Endothelial cell of umbilical vein (primary cell): ENCODE data around the gene TMC2. TPM values are rescaled to one million over a fixed set of nuclear protein-coding genes. Genes with fewer than 3 reads are reported as not detected.

Source experiments
- BruUV-seq: library from RNA; stranded (reverse); fragments of 400-500 nt; replicated peaks from 2 replicates; lab custom pipeline; 2021; lab: Mats Ljungman, UMichigan
- CTCF ChIA-PET: fragments of 300-600, 350-600 bp; sonication (Branson Sonifier 250); formaldehyde crosslinking; loops from one replicate; lab custom pipeline; 2021; ENCODE audit warnings: antibody characterized with exemption, inconsistent platforms; lab: Charles Lee
- POLR2A ChIA-PET: fragments of 300-600, 350-600 bp; sonication (Branson Sonifier 250); formaldehyde crosslinking; loops from one replicate; lab custom pipeline; 2021; ENCODE audit warnings: antibody characterized with exemption, inconsistent platforms; lab: Charles Lee
- DNase-seq: peaks from one replicate; pipeline ENCODE4 v3.0.0-alpha.2; 2011; ENCODE audit warnings: low read depth, low spot score
- FAIRE-seq: peaks from 2 replicates; lab custom pipeline; 2011; peaks lifted over from hg19 to GRCh38; lab: Jason Lieb, UNC
- H2AFZ ChIP-seq: 2 replicates; pipeline ENCODE4 v1.6.0; 2012; ENCODE audit warnings: low read depth, low read length, control low read depth, inconsistent platforms
- H3K27ac ChIP-seq: 2 replicates; pipeline ENCODE4 v1.5.1; 2011; ENCODE audit warnings: low read depth, mild to moderate bottlenecking, control low read depth, low read length, moderate library complexity; ENCODE audit not compliant: insufficient read depth
- H3K27me3 ChIP-seq, 2 experiments: 2 replicates each; pipeline versions ENCODE4 v1.6.0 to v1.6.1; 2011; ENCODE audit warnings: low read length in 2 of 2, mixed read lengths in 1 of 2; ENCODE audit not compliant: control insufficient read depth in 2 of 2, insufficient read depth in 2 of 2
- H3K36me3 ChIP-seq, 2 experiments: 2 replicates in 1 of 2; 3 replicates in 1 of 2; pipeline ENCODE4 v1.5.1; 2011; ENCODE audit warnings: low read length in 2 of 2, mild to moderate bottlenecking in 1 of 2, moderate library complexity in 1 of 2; ENCODE audit not compliant: control insufficient read depth in 2 of 2, insufficient read depth in 2 of 2; ENCODE audit errors: extremely low read depth in 1 of 2
- H3K4me1 ChIP-seq: 3 replicates; pipeline ENCODE4 v1.5.1; 2011; ENCODE audit warnings: mild to moderate bottlenecking, low read length; ENCODE audit not compliant: control insufficient read depth, insufficient read depth; ENCODE audit errors: extremely low read depth
- H3K4me2 ChIP-seq: 2 replicates; pipeline ENCODE4 v1.6.1; 2011; ENCODE audit warnings: low read length, control low read depth, mixed read lengths; ENCODE audit not compliant: insufficient read depth
- H3K4me3 ChIP-seq, 3 experiments: fragments of 200-600 bp in 1 of 3; sonication (generic), shearing (Covaris generic) in 1 of 3; replicated peaks in 1 of 3; 2 replicates each; pipeline ENCODE4 v1.5.1; 2011 to 2016; ENCODE audit warnings: control low read depth in 3 of 3, low read length in 3 of 3, mild to moderate bottlenecking in 2 of 3, inconsistent platforms in 1 of 3, low read depth in 1 of 3, moderate library complexity in 1 of 3; ENCODE audit not compliant: insufficient read depth in 1 of 3
- H3K79me2 ChIP-seq: 2 replicates; pipeline ENCODE4 v1.6.0; 2012; ENCODE audit warnings: low read length, inconsistent platforms; ENCODE audit not compliant: control insufficient read depth, insufficient read depth
- H3K9ac ChIP-seq: replicated peaks from 2 replicates; pipeline ENCODE3; 2011; ENCODE audit warnings: low read length, control low read depth; ENCODE audit not compliant: insufficient read depth; ENCODE audit errors: extremely low read depth
- H3K9me1 ChIP-seq: replicated peaks from 3 replicates; pipeline ENCODE4 v1.6.0; 2011; ENCODE audit warnings: mild to moderate bottlenecking, low read length; ENCODE audit not compliant: control insufficient read depth, insufficient read depth; ENCODE audit errors: extremely low read depth
- H3K9me3 ChIP-seq: replicated peaks from 2 replicates; pipeline ENCODE4 v1.5.1; 2012; ENCODE audit warnings: low read length, inconsistent platforms; ENCODE audit not compliant: control insufficient read depth, insufficient read depth
- H4K20me1 ChIP-seq: replicated peaks from 2 replicates; pipeline ENCODE3; 2011; ENCODE audit warnings: mild to moderate bottlenecking, low read length; ENCODE audit not compliant: control insufficient read depth, insufficient read depth; ENCODE audit errors: extremely low read depth
- EZH2 ChIP-seq: IDR thresholded peaks from 2 replicates; pipeline ENCODE4 v1.6.1; 2012; ENCODE audit warnings: borderline replicate concordance, low read depth, mild to moderate bottlenecking, moderate library complexity, low read length, inconsistent platforms; ENCODE audit not compliant: severe bottlenecking
- FOS ChIP-seq: IDR thresholded peaks from 2 replicates; pipeline ENCODE4 v1.6.1; 2011; ENCODE audit warnings: mild to moderate bottlenecking, low read length, moderate library complexity, borderline replicate concordance; ENCODE audit not compliant: insufficient read depth
- GATA2 ChIP-seq: IDR thresholded peaks from 2 replicates; pipeline ENCODE4 v1.7.0; 2011; ENCODE audit warnings: low read depth, mild to moderate bottlenecking, moderate library complexity, mixed read lengths, low read length; ENCODE audit not compliant: insufficient read length, insufficient read depth
- JUN ChIP-seq: IDR thresholded peaks from 2 replicates; pipeline ENCODE4 v1.6.1; 2011; ENCODE audit warnings: borderline replicate concordance, low read depth; ENCODE audit not compliant: insufficient read length, insufficient read depth
- MYC ChIP-seq: IDR thresholded peaks from one replicate; pipeline ENCODE4 v1.6.1; 2011; ENCODE audit warnings: mild to moderate bottlenecking, low read depth, low read length
- POLR2A ChIP-seq: IDR thresholded peaks from 2 replicates; pipeline ENCODE4 v1.6.1; 2012; ENCODE audit warnings: low read depth, mild to moderate bottlenecking, control low read depth, low read length
- POLR2AphosphoS5 ChIP-seq: IDR thresholded peaks from 2 replicates; pipeline ENCODE4 v1.6.1; 2012; ENCODE audit warnings: low read depth, mild to moderate bottlenecking, control low read depth, low read length, moderate library complexity; ENCODE audit not compliant: insufficient read depth
- dilution Hi-C: fragments of 300-500 bp; cut with MboI; formaldehyde crosslinking; loops from one replicate; pipeline ENCODE4 v1.15.0; 2019; ENCODE audit warnings: low sequenced_read_pairs; ENCODE audit not compliant: extremely low pct_ligation_motif_present
- intact Hi-C: fragments of 100-400 bp; cut with micrococcal nuclease; formaldehyde crosslinking; loops from one replicate; pipeline ENCODE4 v1.10.0; 2022
- polyA plus RNA-seq, 4 experiments: library from polyadenylated mRNA; depleted of rRNA in 3 of 4; stranded (reverse) in 3 of 4; unstranded in 1 of 4; fragments of >200 nt; gene quantifications; 2 replicates each; pipeline versions ENCODE4 v1.2.1 to v1.2.3, GENCODE V29; 2011 to 2012; ENCODE audit warnings: missing spikeins in 1 of 4
- total RNA-seq: library from RNA; stranded (reverse); gene quantifications from 2 replicates; pipeline ENCODE4 v1.2.3, GENCODE V29; 2021
- TF ChIP-seq, protein P1 (sequence below): IDR thresholded peaks from 2 replicates; pipeline ENCODE4 v1.6.1; 2011; ENCODE audit not compliant: insufficient read depth, insufficient read length
- TF ChIP-seq, protein P2 (sequence below), 2 donors: IDR thresholded peaks; 1 replicate in 1 of 2; 2 replicates in 1 of 2; pipeline ENCODE4 v1.5.1; 2011; ENCODE audit warnings: low read length in 2 of 2, mild to moderate bottlenecking in 2 of 2, moderate library complexity in 2 of 2, control low read depth in 1 of 2, inconsistent platforms in 1 of 2, low read depth in 1 of 2; ENCODE audit not compliant: insufficient read depth in 1 of 2; ENCODE audit errors: extremely low read depth in 1 of 2

Gene TMC2
- total and polyA plus RNA-seq, 2 donors (not counting 3 experiments of a cell fraction or from before 2014, with no cell fraction given) = not detected

DNA sequence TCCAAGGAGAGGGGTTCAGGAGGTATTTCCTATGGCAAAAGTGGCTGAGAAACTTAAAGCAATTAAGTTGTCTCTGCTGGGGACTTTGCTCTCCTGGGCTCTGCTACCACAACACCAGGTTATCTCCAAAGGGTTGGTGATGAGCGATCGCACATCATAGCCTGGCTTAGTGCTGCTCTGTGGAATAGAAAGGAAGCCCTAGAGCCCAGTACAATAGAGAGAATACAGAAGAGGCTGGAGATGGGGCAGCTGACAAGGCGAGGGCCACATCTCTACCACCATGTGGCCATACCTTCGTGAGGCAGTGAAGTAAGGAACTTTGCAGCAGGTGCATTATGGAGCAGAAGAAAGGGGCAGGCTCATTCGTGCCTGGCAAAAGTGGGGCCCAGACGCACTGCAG, 8.6 kb upstream of the TMC2 start:
- TF ChIP-seq POLR2AphosphoS5 (no peak), POLR2A (no peak), GATA2 (no peak), JUN (no peak)
- TF ChIP-seq, protein P1, sequence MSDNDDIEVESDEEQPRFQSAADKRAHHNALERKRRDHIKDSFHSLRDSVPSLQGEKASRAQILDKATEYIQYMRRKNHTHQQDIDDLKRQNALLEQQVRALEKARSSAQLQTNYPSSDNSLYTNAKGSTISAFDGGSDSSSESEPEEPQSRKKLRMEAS = no peak
- Histone ChIP-seq H3K36me3 (no peaks in the 10 kb centered on the region), H3K4me1 (peaks cover 6% of the 10 kb centered on the region), H3K4me3 (no peak overlapping the region), H3K79me2 (no peaks in the 10 kb centered on the region), H3K9me3 (no peaks in the 10 kb centered on the region), H3K9me1 (no peaks in the 10 kb centered on the region), H3K4me2 (no peak overlapping the region), H3K9ac (no peak overlapping the region), H4K20me1 (no peaks in the 10 kb centered on the region), H3K27ac (no peak overlapping the region), H2AFZ (no peak overlapping the region), H3K27me3 (peaks cover 9 to 16% of the 10 kb centered on the region in 2 experiments)
- POLR2A ChIA-PET = no interaction called here
- CTCF ChIA-PET = no interaction called here
- no peak for FAIRE-seq
- BruUV-seq = no TSS peak
- dilution Hi-C loops (no loop called here), intact Hi-C loops (no loop called here)
- no peak for DNase-seq

DNA sequence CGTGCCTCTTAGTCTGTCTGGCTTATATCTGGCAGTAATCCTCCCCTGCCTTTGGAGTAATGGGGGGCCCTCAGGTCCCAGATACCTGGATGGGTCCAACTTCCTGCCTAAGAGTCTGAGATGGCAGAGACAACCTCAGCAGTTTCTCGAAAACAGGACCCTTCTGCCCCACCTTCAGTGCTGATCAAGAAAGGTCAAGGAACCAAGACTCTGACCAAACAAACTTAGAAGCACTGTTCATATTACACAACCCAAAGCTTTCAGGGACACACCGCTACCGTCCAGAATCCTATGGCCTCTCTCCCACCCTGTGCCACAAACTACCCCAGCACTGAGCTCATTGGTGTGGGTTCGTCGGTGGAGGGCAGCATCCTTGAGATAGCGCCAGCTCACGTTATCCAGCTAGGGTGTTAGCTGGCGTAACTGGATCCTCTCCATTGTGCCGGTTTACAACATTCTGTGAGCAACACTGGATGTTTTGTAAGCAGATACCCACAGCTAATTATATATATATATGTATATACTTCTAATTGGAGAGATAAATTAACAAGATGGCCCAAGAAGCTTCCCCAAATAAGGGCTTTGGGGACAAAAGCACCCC, 7.6 kb upstream of the TMC2 start:
- Histone ChIP-seq H3K4me1 (peaks cover 6% of the 10 kb centered on the region), H3K4me3 (no peak overlapping the region), H2AFZ (no peak overlapping the region), H3K9me1 (no peaks in the 10 kb centered on the region), H3K79me2 (no peaks in the 10 kb centered on the region), H3K36me3 (no peaks in the 10 kb centered on the region), H3K27me3 (peaks cover 13 to 21% of the 10 kb centered on the region in 2 experiments), H3K9ac (no peak overlapping the region), H3K9me3 (no peaks in the 10 kb centered on the region), H3K4me2 (no peak overlapping the region), H4K20me1 (no peaks in the 10 kb centered on the region), H3K27ac (no peak overlapping the region)
- POLR2A ChIA-PET = no interaction called here
- DNase-seq (no peak), FAIRE-seq (no peak)
- TF ChIP-seq MYC (no peak), GATA2 (no peak), EZH2 (no peak), JUN (no peak), FOS (no peak), POLR2AphosphoS5 (no peak), POLR2A (no peak)
- TF ChIP-seq, protein P1 = no peak
- TF ChIP-seq, protein P2, sequence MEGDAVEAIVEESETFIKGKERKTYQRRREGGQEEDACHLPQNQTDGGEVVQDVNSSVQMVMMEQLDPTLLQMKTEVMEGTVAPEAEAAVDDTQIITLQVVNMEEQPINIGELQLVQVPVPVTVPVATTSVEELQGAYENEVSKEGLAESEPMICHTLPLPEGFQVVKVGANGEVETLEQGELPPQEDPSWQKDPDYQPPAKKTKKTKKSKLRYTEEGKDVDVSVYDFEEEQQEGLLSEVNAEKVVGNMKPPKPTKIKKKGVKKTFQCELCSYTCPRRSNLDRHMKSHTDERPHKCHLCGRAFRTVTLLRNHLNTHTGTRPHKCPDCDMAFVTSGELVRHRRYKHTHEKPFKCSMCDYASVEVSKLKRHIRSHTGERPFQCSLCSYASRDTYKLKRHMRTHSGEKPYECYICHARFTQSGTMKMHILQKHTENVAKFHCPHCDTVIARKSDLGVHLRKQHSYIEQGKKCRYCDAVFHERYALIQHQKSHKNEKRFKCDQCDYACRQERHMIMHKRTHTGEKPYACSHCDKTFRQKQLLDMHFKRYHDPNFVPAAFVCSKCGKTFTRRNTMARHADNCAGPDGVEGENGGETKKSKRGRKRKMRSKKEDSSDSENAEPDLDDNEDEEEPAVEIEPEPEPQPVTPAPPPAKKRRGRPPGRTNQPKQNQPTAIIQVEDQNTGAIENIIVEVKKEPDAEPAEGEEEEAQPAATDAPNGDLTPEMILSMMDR (IDR thresholded peaks at IDR 0.05; ENCODE audit: extremely low read depth in 1 of 2, insufficient read depth in 1 of 2, low read depth in 1 of 2, low read length in 2 of 2) = no peak
- no TSS peak for BruUV-seq
- intact Hi-C loops = no loop called here
- CTCF ChIA-PET = interaction anchor here (0.8 to 2.3 kb wide), 2 partner anchors 9 to 118 kb away, joined by 3 to 10 read pairs; no protein-coding TSS in a partner anchor
- dilution Hi-C loops = no loop called here
